ENCODE results near the gene LMX1A. TPM values are rescaled to one million over a fixed set of nuclear protein-coding genes. Genes with fewer than 3 reads are reported as not detected.

LMX1A gene
- total RNA-seq, 1 experiment from 2014 or later, result not detected

DNA sequence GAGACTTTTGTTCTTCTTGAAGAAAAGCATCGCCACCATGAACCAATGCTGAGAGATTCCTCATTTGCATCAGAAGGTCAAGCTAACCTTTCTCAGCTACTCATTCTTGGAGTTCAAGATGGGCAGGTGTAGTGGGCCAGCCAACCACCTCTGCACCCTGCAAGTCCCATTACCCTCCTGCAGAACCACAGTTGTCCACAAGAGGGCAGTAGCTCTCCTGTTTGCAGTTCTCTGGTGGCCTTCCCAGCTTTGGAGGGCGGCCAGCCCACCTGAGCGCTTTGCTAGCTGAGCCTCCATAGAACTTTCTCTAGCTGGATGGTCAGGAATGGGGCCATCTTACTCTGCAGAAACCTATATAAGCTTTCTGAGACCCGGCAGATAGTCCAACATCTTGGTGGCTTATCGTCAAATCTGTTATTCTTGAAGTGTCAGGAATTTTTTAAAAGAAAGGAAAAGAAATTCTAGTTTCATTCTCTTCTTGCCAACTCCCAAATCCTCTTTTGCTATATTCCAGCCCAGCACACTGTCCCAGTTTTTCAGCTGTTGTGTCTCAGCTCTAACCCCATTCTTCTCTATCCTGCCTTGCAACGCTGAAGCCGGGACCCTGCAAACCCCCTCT, 11.0 kb upstream of the LMX1A start:
- Histone ChIP-seq H3K4me3 (ENCODE audit: low read depth in 2 of 2, low read length in 2 of 2) (no peak overlapping the region), H3K4me1 (ENCODE audit: control insufficient read depth, insufficient read depth, low read length) (no peaks in the 10 kb centered on the region), H3K36me3 (ENCODE audit: control insufficient read depth, insufficient read depth, low read length) (no peaks in the 10 kb centered on the region), H3K9me3 (ENCODE audit: control insufficient read depth, insufficient read depth, low read depth, low read length) (no peaks in the 10 kb centered on the region), H3K27me3 (ENCODE audit: control insufficient read depth, insufficient read depth, low read length) (peaks cover 8% of the 10 kb centered on the region; the same call in 1 of the 2 replicates), H3K27ac (ENCODE audit: low read length) (no peak overlapping the region)
- ATAC-seq (peak; percentile 77; the same call in 1 of the 2 replicates), DNase-seq (ENCODE audit: low read depth, low spot score) (peak; percentile 53)
- intact Hi-C loops (cut with micrococcal nuclease; ENCODE audit: unreplicated experiment), result no loop called here
- in situ Hi-C loops (cut with HindIII; ENCODE audit: low pct_unique_long_range_greater_than_20kb, low sequenced_read_pairs), result no loop called here
- ChIA-PET CTCF (interaction anchor here (0.7 to 3.4 kb wide), 7 partner anchors 9 to 253 kb away, joined by 3 to 11 read pairs (median 3); no protein-coding TSS in a partner anchor), POLR2A (no interaction called here)
- TF ChIP-seq, protein P1, sequence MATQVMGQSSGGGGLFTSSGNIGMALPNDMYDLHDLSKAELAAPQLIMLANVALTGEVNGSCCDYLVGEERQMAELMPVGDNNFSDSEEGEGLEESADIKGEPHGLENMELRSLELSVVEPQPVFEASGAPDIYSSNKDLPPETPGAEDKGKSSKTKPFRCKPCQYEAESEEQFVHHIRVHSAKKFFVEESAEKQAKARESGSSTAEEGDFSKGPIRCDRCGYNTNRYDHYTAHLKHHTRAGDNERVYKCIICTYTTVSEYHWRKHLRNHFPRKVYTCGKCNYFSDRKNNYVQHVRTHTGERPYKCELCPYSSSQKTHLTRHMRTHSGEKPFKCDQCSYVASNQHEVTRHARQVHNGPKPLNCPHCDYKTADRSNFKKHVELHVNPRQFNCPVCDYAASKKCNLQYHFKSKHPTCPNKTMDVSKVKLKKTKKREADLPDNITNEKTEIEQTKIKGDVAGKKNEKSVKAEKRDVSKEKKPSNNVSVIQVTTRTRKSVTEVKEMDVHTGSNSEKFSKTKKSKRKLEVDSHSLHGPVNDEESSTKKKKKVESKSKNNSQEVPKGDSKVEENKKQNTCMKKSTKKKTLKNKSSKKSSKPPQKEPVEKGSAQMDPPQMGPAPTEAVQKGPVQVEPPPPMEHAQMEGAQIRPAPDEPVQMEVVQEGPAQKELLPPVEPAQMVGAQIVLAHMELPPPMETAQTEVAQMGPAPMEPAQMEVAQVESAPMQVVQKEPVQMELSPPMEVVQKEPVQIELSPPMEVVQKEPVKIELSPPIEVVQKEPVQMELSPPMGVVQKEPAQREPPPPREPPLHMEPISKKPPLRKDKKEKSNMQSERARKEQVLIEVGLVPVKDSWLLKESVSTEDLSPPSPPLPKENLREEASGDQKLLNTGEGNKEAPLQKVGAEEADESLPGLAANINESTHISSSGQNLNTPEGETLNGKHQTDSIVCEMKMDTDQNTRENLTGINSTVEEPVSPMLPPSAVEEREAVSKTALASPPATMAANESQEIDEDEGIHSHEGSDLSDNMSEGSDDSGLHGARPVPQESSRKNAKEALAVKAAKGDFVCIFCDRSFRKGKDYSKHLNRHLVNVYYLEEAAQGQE (IDR thresholded peaks at IDR 0.05; ENCODE audit: insufficient read depth in 1 of 2, low read depth in 2 of 2, low read length in 1 of 2), result no peak
- TF ChIP-seq, protein P2, sequence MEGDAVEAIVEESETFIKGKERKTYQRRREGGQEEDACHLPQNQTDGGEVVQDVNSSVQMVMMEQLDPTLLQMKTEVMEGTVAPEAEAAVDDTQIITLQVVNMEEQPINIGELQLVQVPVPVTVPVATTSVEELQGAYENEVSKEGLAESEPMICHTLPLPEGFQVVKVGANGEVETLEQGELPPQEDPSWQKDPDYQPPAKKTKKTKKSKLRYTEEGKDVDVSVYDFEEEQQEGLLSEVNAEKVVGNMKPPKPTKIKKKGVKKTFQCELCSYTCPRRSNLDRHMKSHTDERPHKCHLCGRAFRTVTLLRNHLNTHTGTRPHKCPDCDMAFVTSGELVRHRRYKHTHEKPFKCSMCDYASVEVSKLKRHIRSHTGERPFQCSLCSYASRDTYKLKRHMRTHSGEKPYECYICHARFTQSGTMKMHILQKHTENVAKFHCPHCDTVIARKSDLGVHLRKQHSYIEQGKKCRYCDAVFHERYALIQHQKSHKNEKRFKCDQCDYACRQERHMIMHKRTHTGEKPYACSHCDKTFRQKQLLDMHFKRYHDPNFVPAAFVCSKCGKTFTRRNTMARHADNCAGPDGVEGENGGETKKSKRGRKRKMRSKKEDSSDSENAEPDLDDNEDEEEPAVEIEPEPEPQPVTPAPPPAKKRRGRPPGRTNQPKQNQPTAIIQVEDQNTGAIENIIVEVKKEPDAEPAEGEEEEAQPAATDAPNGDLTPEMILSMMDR (IDR thresholded peaks at IDR 0.05), result peak; percentile 95
- no TSS peak for BruUV-seq (replicated peaks)

DNA sequence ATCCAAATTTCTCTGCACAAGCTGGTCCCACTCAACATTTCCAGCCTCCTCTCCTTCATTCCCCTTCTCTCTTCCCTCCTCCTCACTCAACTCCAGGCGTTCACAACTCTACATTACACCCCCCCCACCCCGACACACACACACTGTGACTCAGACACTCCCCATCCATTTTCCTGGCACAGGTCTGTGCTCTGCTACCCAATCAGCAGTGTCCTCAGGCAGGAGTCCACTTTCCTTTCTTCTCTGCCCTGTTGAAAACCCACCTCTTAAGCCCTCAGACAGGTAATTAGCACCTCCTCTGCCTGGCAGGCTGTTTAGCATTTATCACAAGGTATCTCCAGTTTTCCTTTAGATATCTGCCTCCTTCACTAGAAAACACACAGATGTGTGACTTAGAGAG, 8.8 kb upstream of the LMX1A start:
- ChIA-PET CTCF (no interaction called here), POLR2A (no interaction called here)
- H3K4me1 ChIP-seq (ENCODE audit: control insufficient read depth, insufficient read depth, low read length), result no peaks in the 10 kb centered on the region
- no peaks in the 10 kb centered on the region for H3K9me3 ChIP-seq (ENCODE audit: control insufficient read depth, insufficient read depth, low read depth, low read length)
- in situ Hi-C loops (cut with HindIII; ENCODE audit: low pct_unique_long_range_greater_than_20kb, low sequenced_read_pairs) (no loop called here), intact Hi-C loops (cut with micrococcal nuclease; ENCODE audit: unreplicated experiment) (no loop called here)
- TF ChIP-seq SIN3A (IDR thresholded peaks at IDR 0.05; ENCODE audit: borderline replicate concordance, insufficient read depth, low read depth, low read length) (no peak), TCF7L2 (IDR thresholded peaks at IDR 0.05; ENCODE audit: low read depth, low read length) (no peak), POLR2AphosphoS5 (IDR thresholded peaks at IDR 0.05; ENCODE audit: low read depth, low read length) (no peak)
- TF ChIP-seq, protein P1 (IDR thresholded peaks at IDR 0.05; ENCODE audit: insufficient read depth in 1 of 2, low read depth in 2 of 2, low read length in 1 of 2), result no peak
- TF ChIP-seq, protein P2 (IDR thresholded peaks at IDR 0.05), result no peak
- ATAC-seq (no peak), DNase-seq (ENCODE audit: low read depth, low spot score) (no peak)
- no peak overlapping the region for H3K4me3 ChIP-seq (ENCODE audit: low read depth in 2 of 2, low read length in 2 of 2)
- H3K27me3 ChIP-seq (ENCODE audit: control insufficient read depth, insufficient read depth, low read length), result peaks cover 8% of the 10 kb centered on the region; the same call in 1 of the 2 replicates
- BruUV-seq (replicated peaks), result no TSS peak
- no peaks in the 10 kb centered on the region for H3K36me3 ChIP-seq (ENCODE audit: control insufficient read depth, insufficient read depth, low read length)
- no peak overlapping the region for H3K27ac ChIP-seq (ENCODE audit: low read length)

Measured in Panc1 (cell line).